OCI-LY3 (cell line): ENCODE measurements around the gene ZNF774.
A peak's percentile ranks its signal among the peaks of the same experiment; 100 is the strongest.
"Not testable (repeated sequence)": the region's sequence is repeated elsewhere in the genome, so short reads cannot be mapped to it uniquely, and the experiment has no call there.

ENCODE experiments used
- H2AFZ ChIP-seq: fragments of 200-600, 300-600 bp; shearing (Covaris generic); 2 replicates; pipeline ENCODE4 v1.6.0; 2014; ENCODE audit warnings: antibody characterized with exemption, low read depth, low read length
- H3K27ac ChIP-seq: fragments of 200-600, 300-600 bp; sonication (generic); 2 replicates; pipeline ENCODE4 v1.5.1; 2014; ENCODE audit warnings: mild to moderate bottlenecking, low read length, moderate library complexity, mixed read lengths
- H3K27me3 ChIP-seq: fragments of 200-600, 300-600 bp; sonication (generic); 2 replicates; pipeline ENCODE4 v1.6.1; 2014; ENCODE audit warnings: low read depth, low read length, mixed read lengths
- H3K36me3 ChIP-seq: fragments of 200-600, 300-600 bp; sonication (generic); replicated peaks from 2 replicates; pipeline ENCODE3; 2014; ENCODE audit warnings: low read depth, low read length, mixed read lengths
- H3K4me1 ChIP-seq: fragments of 300-600, 200-600 bp; sonication (generic); 2 replicates; pipeline ENCODE4 v1.6.1; 2014; ENCODE audit warnings: low read length, mixed read lengths
- H3K4me2 ChIP-seq: fragments of 200-600, 300-600 bp; sonication (generic); 2 replicates; pipeline ENCODE4 v1.6.1; 2014; ENCODE audit warnings: low read length, mixed read lengths
- H3K4me3 ChIP-seq: fragments of 300-600, 200-600 bp; sonication (generic); 2 replicates; pipeline ENCODE4 v1.5.1; 2014; ENCODE audit warnings: antibody characterized with exemption, mild to moderate bottlenecking, low read length, moderate library complexity
- H3K79me2 ChIP-seq: fragments of 300-600, 200-600 bp; shearing (Covaris generic); 2 replicates; pipeline ENCODE4 v1.6.1; 2014; ENCODE audit warnings: mild to moderate bottlenecking, low read length, mixed read lengths
- H3K9ac ChIP-seq: fragments of 300-600, 200-600 bp; shearing (Covaris generic); 2 replicates; pipeline ENCODE4 v1.6.0; 2014; ENCODE audit warnings: mild to moderate bottlenecking, low read length, moderate library complexity
- H3K9me3 ChIP-seq: fragments of 200-600, 300-600 bp; shearing (Covaris generic); 2 replicates; pipeline ENCODE4 v1.6.1; 2014; ENCODE audit warnings: low read length, mixed read lengths; ENCODE audit not compliant: insufficient read depth
- H4K20me1 ChIP-seq: fragments of 200-600, 300-600 bp; sonication (generic); 2 replicates; pipeline ENCODE4 v1.6.1; 2016; ENCODE audit warnings: low read length, mixed read lengths; ENCODE audit not compliant: insufficient read depth
- CTCF ChIP-seq: fragments of 200-600, 300-600 bp; sonication (generic); IDR thresholded peaks from 2 replicates; pipeline ENCODE4 v1.5.1; 2014; ENCODE audit warnings: antibody characterized with exemption, low read length, low read depth
- EZH2phosphoT487 ChIP-seq: fragments of 200-600 bp; shearing (Covaris generic); IDR thresholded peaks from 2 replicates; pipeline ENCODE4 v1.6.1; 2018; ENCODE audit warnings: antibody characterized with exemption, mixed run types, low read depth

The ZNF774 gene

GRCh38 chr15:90352107-90352893 is at the start of gene ZNF774:
Gene ZNF774 (plus strand): TSS chr15:90352284. CDS start chr15:90354661, 2,377 bp downstream.
- no peaks in the 10 kb centered on the region for H4K20me1 ChIP-seq
- H3K4me1 ChIP-seq: peaks cover 4% of the 10 kb centered on the region
- no peaks in the 10 kb centered on the region for H3K79me2 ChIP-seq
- H3K4me3 ChIP-seq: peak within 1 kb of the TSS; percentile 77
- H3K27ac ChIP-seq: no peak within 1 kb of the TSS
- no peak for TF ChIP-seq EZH2phosphoT487
- TF ChIP-seq CTCF: no peak
- H3K4me2 ChIP-seq: peak within 1 kb of the TSS; percentile 93
- peak within 1 kb of the TSS; percentile 56 for H3K9ac ChIP-seq
- no peaks in the 10 kb centered on the region for H3K9me3 ChIP-seq
- H3K27me3 ChIP-seq: no peaks in the 10 kb centered on the region
- no peaks in the 10 kb centered on the region for H3K36me3 ChIP-seq
- H2AFZ ChIP-seq: peak within 1 kb of the TSS; percentile 96

GRCh38 chr15:90305355-90305754 is 46.7 kb upstream of the ZNF774 start:
- H4K20me1 ChIP-seq, H3K27ac ChIP-seq, H3K27me3 ChIP-seq, H3K79me2 ChIP-seq, H3K4me2 ChIP-seq, H2AFZ ChIP-seq, H3K9ac ChIP-seq, H3K4me3 ChIP-seq, H3K36me3 ChIP-seq, H3K9me3 ChIP-seq: not testable (repeated sequence)
- peaks cover 18% of the 10 kb centered on the region for H3K4me1 ChIP-seq

GRCh38 chr15:90305932-90306331 is 46.2 kb upstream of the ZNF774 start:
- H3K9ac ChIP-seq: peak overlapping the region; percentile 27; the same call in 1 of the 2 replicates

GRCh38 chr15:90306560-90306959 is 45.5 kb upstream of the ZNF774 start:
- H4K20me1 ChIP-seq: no peaks in the 10 kb centered on the region
- peak overlapping the region; percentile 86 for H2AFZ ChIP-seq
- no peaks in the 10 kb centered on the region for H3K9me3 ChIP-seq
- H3K36me3 ChIP-seq: no peaks in the 10 kb centered on the region
- H3K27me3 ChIP-seq: no peaks in the 10 kb centered on the region
- peak overlapping the region; percentile 40 for H3K4me3 ChIP-seq
- H3K4me2 ChIP-seq: peak overlapping the region; percentile 65
- peak overlapping the region; percentile 4; the same call in 1 of the 2 replicates for H3K27ac ChIP-seq
- peaks cover 15% of the 10 kb centered on the region for H3K4me1 ChIP-seq
- H3K79me2 ChIP-seq: no peaks in the 10 kb centered on the region
- TF ChIP-seq EZH2phosphoT487: no peak
- TF ChIP-seq CTCF: peak; percentile 28; the same call in 1 of the 2 replicates
- H3K9ac ChIP-seq: peak overlapping the region; percentile 27; the same call in 1 of the 2 replicates

More at GRCh38 chr15:90305932-90306331, 46.2 kb upstream of the ZNF774 start:
- no peaks in the 10 kb centered on the region for H3K27me3 ChIP-seq
- H3K27ac ChIP-seq: no peak overlapping the region
- no peaks in the 10 kb centered on the region for H3K9me3 ChIP-seq
- no peaks in the 10 kb centered on the region for H3K36me3 ChIP-seq
- peak overlapping the region; percentile 86 for H2AFZ ChIP-seq
- H3K4me1 ChIP-seq: peaks cover 17% of the 10 kb centered on the region
- no peaks in the 10 kb centered on the region for H4K20me1 ChIP-seq
- no peaks in the 10 kb centered on the region for H3K79me2 ChIP-seq
- H3K4me3 ChIP-seq: peak overlapping the region; percentile 40
- H3K4me2 ChIP-seq: peak overlapping the region; percentile 65
- TF ChIP-seq CTCF (no peak), EZH2phosphoT487 (no peak)
